GM19025 (cell line): ENCODE measurements around the gene PDGFC.

Experiments used
- ATAC-seq: cut with Tn5 transposase; IDR thresholded peaks from one replicate; pipeline ENCODE4 v1.9.1; 2021; ENCODE audit warnings: mild to moderate bottlenecking, low read depth, moderate library complexity; ENCODE audit not compliant: unreplicated experiment

The PDGFC gene

GRCh38 chr4:156763511-156763910 lies 208.1 kb downstream of the PDGFC start:
- no peak for ATAC-seq

DNA sequence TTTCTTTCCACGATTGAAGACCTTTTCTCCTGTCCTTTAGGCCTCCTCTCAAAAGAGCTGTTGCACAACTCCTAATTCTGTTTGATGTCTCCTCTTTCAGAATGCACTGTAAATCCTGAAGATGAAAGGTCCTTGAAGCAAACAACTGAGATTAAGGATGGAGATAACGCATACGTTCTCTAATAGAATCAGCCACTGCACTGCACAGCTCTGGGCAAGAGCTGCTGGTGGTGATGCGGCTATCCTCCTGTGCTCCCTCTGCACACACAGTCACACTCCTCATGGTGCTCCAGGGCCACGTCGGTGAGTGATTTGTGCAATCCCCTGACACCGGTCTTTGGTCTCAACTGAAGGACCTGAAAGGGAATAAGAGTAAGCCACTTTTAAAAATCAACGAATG lies 208.7 kb downstream of the PDGFC start:
- ATAC-seq = no peak

- ATAC-seq = no peak
Observed at GRCh38 chr4:156756118-156756517, 215.5 kb downstream of the PDGFC start.

DNA sequence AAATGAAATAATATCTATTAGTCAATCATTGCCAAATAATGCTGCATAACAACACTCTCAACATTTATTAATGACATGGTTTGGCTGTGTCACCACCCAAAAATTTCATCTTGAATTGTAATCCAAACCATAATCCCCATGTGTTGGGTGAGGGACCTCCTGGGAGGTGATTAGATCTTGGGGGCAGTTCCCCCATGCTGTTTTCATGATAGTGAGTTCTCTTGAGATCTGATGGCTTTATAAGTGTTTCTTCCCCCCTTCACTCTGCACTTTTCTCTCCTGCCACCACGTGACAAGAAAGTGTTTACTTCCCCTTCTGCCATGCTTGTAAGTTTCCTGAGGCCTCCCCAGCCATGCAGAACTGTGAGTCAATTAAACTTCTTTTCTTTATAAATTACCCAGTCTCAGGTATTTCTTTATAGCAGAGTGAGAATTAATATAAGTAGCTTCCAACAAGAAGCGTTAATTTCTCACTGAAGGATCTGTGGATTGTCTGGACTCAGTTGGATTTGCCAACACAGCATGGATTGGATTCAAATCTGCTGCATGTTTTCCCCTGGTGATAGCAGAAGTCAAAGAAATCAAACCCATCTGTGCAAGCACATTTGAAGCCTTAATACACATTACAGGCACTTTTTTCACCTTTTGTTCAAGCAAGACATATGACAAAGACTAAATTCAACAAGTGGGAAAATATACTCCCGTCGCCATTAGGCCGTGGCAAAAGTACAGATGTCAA lies 216.6 kb downstream of the PDGFC start:
- ATAC-seq = no peak

DNA sequence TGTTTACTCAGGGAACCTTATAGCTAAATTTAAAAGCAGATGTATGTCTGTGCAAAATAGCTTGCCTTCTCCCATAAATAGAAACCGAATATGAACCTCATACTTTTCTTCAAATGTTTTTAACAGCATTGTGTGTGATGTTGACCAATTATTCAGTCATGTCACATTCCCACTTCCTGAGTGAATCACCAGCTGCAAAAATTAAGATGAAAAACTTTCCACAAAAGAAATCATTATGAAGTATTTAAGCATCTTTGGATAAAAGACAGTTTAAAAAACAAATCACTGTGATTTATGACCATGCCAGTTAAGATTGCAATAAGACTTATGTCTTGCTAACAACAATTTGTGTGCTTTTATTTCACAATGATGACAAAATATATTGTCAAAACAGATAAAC lies 220.1 kb downstream of the PDGFC start:
- no peak for ATAC-seq

GRCh38 chr4:156749426-156750403 lies 221.9 kb downstream of the PDGFC start:
- no peak for ATAC-seq

DNA sequence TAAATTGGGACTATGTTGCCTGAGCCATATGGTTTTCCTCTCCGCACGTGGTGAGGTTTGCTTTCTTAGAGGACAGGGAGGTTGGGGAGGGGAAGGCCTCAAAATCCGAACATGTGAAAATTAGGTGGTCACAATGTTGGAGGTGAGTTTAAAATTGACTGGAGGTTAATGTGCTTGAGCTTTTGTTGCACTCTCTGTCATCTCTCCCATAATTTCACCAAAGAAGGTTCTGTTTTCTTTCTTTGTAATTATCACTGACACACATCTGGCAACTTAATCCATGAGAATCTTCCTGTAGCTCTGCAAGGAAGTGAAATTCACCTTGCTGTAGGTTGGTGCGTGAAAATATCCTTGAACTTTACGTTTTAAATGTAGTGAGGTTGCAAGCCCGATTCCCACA lies 225.5 kb downstream of the PDGFC start:
- no peak for ATAC-seq

DNA sequence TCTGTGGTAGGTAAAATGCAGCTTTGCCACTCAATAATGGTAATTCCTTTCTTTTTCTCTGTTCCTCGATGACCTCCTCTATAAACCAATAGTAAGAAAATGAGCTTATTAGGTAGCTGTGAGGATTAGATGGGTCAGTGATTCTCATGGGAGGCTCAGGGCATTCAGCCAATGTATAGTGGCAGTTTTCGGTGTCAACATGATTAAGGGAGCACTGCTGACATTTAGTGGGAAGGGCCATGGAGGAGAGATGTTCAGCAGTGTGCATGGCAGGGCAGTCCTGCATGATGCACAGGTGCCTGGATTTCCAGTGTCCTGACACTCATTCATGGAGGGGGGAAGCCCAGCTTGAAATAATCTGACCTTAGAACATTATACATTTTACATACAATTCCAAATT lies 232.8 kb downstream of the PDGFC start:
- no peak for ATAC-seq

GRCh38 chr4:156734965-156735895 lies 236.4 kb downstream of the PDGFC start:
- ATAC-seq = no peak

DNA sequence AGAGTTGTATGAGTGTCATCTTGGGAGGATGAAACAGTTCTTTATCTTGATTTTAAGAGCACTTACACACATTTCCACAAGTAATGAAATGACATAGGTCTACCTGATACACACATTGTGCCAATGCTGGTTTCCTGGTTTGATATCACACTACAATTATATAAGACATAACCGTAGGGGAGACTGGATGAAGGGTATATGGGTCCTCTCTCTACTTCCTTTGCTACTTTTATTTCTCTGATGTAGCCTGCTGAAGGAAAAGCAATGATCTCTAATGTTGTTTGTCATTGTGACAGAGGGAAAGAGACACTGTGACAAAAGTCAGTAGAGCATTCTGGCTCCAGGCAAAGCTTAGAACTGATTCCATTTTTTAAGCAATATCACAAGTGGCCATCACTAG lies 238.0 kb downstream of the PDGFC start:
- ATAC-seq = no peak

GRCh38 chr4:156732634-156733033 lies 239.0 kb downstream of the PDGFC start:
- no peak for ATAC-seq

DNA sequence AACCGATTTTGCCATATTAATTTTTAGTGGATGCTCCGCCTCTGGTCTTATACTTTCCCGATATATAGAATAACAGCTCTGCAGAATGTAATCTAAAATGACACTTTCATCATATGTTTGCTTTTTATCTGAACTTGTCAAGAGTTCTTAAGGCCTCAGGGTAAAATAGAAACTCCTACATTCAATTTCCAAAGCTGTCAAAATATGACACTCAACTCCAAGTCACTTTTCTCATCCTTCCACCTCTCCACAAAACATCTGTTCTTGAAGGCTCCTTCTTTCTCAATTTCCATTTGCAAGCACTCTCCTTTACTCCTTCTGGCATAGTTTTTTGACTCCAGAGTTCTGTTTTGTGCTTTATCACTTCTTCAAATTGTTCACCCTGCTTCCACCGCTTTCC lies 242.2 kb downstream of the PDGFC start:
- ATAC-seq = no peak

DNA sequence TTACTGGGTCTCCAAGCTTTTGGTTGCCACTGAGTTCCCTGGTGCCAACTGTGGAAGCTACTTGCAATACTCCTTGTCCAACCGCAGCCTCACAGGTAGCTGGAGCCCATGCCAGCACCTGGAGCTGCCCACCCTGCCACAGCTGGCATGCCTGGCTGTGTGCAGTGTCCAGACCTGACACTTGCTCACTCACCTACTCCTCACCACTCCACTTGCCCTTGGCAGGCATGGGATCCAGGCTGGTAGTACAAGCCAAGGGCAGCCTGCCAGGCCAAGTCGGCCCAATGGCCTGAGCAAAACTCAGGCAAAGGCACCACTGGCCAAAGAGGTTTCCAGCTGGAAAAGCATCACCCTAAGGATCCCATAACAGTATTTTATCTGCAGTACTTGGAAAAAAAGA lies 246.3 kb downstream of the PDGFC start:
- ATAC-seq = no peak

DNA sequence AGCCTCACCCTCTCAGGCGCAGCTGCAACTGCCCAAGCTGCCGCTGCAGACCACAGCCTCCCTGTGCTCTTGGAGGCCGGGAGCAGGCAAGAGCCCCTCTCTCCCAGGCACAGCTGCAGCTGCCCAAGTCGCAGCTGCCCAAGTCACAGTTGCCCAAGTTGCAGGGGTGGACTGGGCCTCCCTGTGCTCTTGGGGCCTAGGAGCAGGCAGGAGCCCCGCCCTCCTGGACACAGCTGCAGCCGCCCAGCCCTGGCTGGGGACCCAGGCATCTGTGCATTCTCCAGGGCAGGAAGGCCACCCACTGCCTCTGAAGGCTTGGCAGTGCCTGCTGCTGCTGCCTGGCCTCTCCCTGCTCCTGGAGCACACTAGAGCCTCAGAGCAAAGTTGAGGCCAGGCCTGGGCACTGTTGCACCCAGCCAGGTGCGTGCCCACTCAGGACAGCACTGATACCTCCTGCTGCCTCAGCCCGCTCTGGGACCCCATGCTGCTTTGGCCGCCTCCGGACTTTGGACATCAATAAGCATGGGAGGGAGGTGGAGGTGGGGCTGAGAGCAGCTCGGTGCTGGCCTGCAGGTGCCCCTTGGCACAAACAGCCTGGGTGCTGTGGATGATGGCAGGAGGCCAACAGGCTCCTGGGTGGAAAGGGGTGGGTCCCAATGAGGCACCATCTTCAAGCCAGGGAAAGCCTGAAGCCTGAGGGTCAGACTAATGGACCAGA lies 247.5 kb downstream of the PDGFC start:
- ATAC-seq = no peak

- no peak for ATAC-seq
Observed at GRCh38 chr4:156718226-156718625, 253.4 kb downstream of the PDGFC start.

GRCh38 chr4:156711193-156711590 lies 260.4 kb downstream of the PDGFC start:
- ATAC-seq = no peak
